HG03103 (cell line): ENCODE results near the gene GRID1.

Experiments used
- ATAC-seq: cut with Tn5 transposase; IDR thresholded peaks from one replicate; pipeline ENCODE4 v1.9.1; 2021; ENCODE audit warnings: low read depth; ENCODE audit not compliant: unreplicated experiment

GRID1 gene

GRCh38 chr10:85565381-85565780 is 801.2 kb downstream of the GRID1 start:
- no peak for ATAC-seq

GRCh38 chr10:85558533-85558932 is 808.1 kb downstream of the GRID1 start:
- ATAC-seq, result no peak

- ATAC-seq, result no peak
Measured at GRCh38 chr10:85557706-85558105, 808.9 kb downstream of the GRID1 start.

GRCh38 chr10:85557077-85557476 is 809.5 kb downstream of the GRID1 start:
- ATAC-seq, result no peak
